SK-N-SH (cell line): ENCODE results near the gene MAPK14. TPM values are rescaled to one million over a fixed set of nuclear protein-coding genes. Genes with fewer than 3 reads are reported as not detected.

Experiments
- CTCF ChIA-PET: fragments of 300-600, 350-600 bp; formaldehyde crosslinking; extraction: SDS; loops from one replicate; lab custom pipeline; 2021; lab: Yijun Ruan, JAX
- POLR2A ChIA-PET: fragments of 350-600 bp; sonication (Branson Sonifier 250); formaldehyde crosslinking; extraction: SDS; loops from one replicate; lab custom pipeline; 2020; ENCODE audit warnings: antibody characterized with exemption, inconsistent platforms; lab: Yijun Ruan, JAX
- DNase-seq: peaks from one replicate; pipeline ENCODE4 v3.0.0; 2012
- H2AFZ ChIP-seq: fragments of 200-600 bp; sonication (generic); 2 replicates; pipeline ENCODE4 v1.8.1; 2016; ENCODE audit warnings: antibody characterized with exemption, mild to moderate bottlenecking, low read depth
- H3F3A ChIP-seq: fragments of 200-600 bp; sonication (generic); replicated peaks from 2 replicates; pipeline ENCODE3; 2016; ENCODE audit warnings: antibody characterized with exemption, mild to moderate bottlenecking; ENCODE audit not compliant: insufficient read depth
- H3K27ac ChIP-seq, 2 experiments: fragments of 200-500 bp in 1 of 2; fragments of 200-600 bp in 1 of 2; sonication (Bioruptor generic) in 1 of 2; sonication (generic), shearing (Covaris generic) in 1 of 2; 2 replicates each; pipeline versions ENCODE4 v1.5.1 to v1.6.1; 2014 to 2016; ENCODE audit warnings: low read depth in 2 of 2, inconsistent platforms in 1 of 2, low read length in 1 of 2, mild to moderate bottlenecking in 1 of 2, mixed read lengths in 1 of 2
- H3K27me3 ChIP-seq: fragments of 200-600 bp; sonication (generic), shearing (Covaris generic); 2 replicates; pipeline ENCODE4 v1.6.1; 2016; ENCODE audit warnings: mixed run types; ENCODE audit not compliant: insufficient read depth
- H3K36me3 ChIP-seq, 2 experiments: fragments of 200-500 bp in 1 of 2; fragments of 200-600 bp in 1 of 2; sonication (Bioruptor generic) in 1 of 2; sonication (generic) in 1 of 2; replicated peaks in 1 of 2; 2 replicates each; pipeline versions ENCODE3 to v1.5.1; 2014 to 2016; ENCODE audit warnings: low read length in 1 of 2, mild to moderate bottlenecking in 1 of 2; ENCODE audit not compliant: insufficient read depth in 2 of 2, control insufficient read depth in 1 of 2
- H3K4me1 ChIP-seq, 2 experiments: fragments of 200-500 bp in 1 of 2; fragments of 200-600 bp in 1 of 2; sonication (Bioruptor generic) in 1 of 2; sonication (generic), shearing (Covaris generic) in 1 of 2; 2 replicates each; pipeline versions ENCODE4 v1.5.1 to v1.6.1; 2014 to 2016; ENCODE audit warnings: low read depth in 1 of 2, low read length in 1 of 2, mixed run types in 1 of 2; ENCODE audit not compliant: insufficient read depth in 2 of 2, control insufficient read depth in 1 of 2
- H3K4me2 ChIP-seq: fragments of 200-600 bp; sonication (generic), shearing (Covaris generic); 2 replicates; pipeline ENCODE4 v1.6.1; 2017; ENCODE audit warnings: mixed run types
- H3K4me3 ChIP-seq, 2 experiments: fragments of 200-500 bp in 1 of 2; fragments of 200-600 bp in 1 of 2; sonication (Bioruptor generic) in 1 of 2; sonication (generic), shearing (Covaris generic) in 1 of 2; 2 replicates each; pipeline versions ENCODE4 v1.5.1 to v1.8.1; 2014 to 2016; ENCODE audit warnings: low read depth in 2 of 2, inconsistent platforms in 1 of 2, low read length in 1 of 2, mild to moderate bottlenecking in 1 of 2, mixed read lengths in 1 of 2, moderate library complexity in 1 of 2
- H3K79me2 ChIP-seq: fragments of 200-600 bp; sonication (generic); 2 replicates; pipeline ENCODE4 v1.8.1; 2017; ENCODE audit warnings: mild to moderate bottlenecking; ENCODE audit not compliant: insufficient read depth
- H3K9ac ChIP-seq: fragments of 200-600 bp; sonication (generic); 2 replicates; pipeline ENCODE4 v1.6.1; 2017; ENCODE audit warnings: mixed run types
- H3K9me2 ChIP-seq: fragments of 200-600 bp; sonication (generic); 2 replicates; pipeline ENCODE4 v1.6.1; 2017; ENCODE audit warnings: mixed run types
- H3K9me3 ChIP-seq: fragments of 200-600 bp; sonication (generic); 2 replicates; pipeline ENCODE4 v1.6.1; 2017; ENCODE audit warnings: mixed run types, mild to moderate bottlenecking, moderate library complexity
- H4K20me1 ChIP-seq: fragments of 200-600 bp; sonication (generic); 2 replicates; pipeline ENCODE4 v1.6.1; 2017; ENCODE audit warnings: mild to moderate bottlenecking, mixed run types; ENCODE audit not compliant: insufficient read depth
- ELF1 ChIP-seq: IDR thresholded peaks from 2 replicates; pipeline ENCODE4 v1.4.0; 2012
- EZH2phosphoT487 ChIP-seq: fragments of 200-600 bp; sonication (generic); IDR thresholded peaks from 2 replicates; pipeline ENCODE4 v1.6.1; 2017; ENCODE audit warnings: low read depth, mixed run types, mild to moderate bottlenecking, antibody characterized with exemption, moderate library complexity, borderline replicate concordance
- GABPA ChIP-seq: IDR thresholded peaks from 2 replicates; pipeline ENCODE4 v1.4.0; 2012; ENCODE audit warnings: low read depth, mild to moderate bottlenecking
- JUND ChIP-seq: IDR thresholded peaks from 2 replicates; pipeline ENCODE4 v1.4.0; 2012
- MAX ChIP-seq: IDR thresholded peaks from 2 replicates; pipeline ENCODE4 v1.4.0; 2012; ENCODE audit warnings: low read depth
- MEF2A ChIP-seq: IDR thresholded peaks from 2 replicates; pipeline ENCODE4 v1.4.0; 2012; ENCODE audit warnings: low read depth, borderline replicate concordance
- NFIC ChIP-seq: IDR thresholded peaks from 2 replicates; pipeline ENCODE4 v1.4.0; 2012; ENCODE audit warnings: borderline replicate concordance
- RAD21 ChIP-seq: IDR thresholded peaks from 2 replicates; pipeline ENCODE4 v1.6.1; 2012; ENCODE audit warnings: mild to moderate bottlenecking, low read length
- RCOR1 ChIP-seq: fragments of 150-350 bp; IDR thresholded peaks from 2 replicates; pipeline ENCODE4 v1.6.1; 2017; ENCODE audit warnings: antibody characterized with exemption, low read length
- RXRA ChIP-seq: IDR thresholded peaks from 2 replicates; pipeline ENCODE4 v1.4.0; 2012; ENCODE audit warnings: low read depth, mild to moderate bottlenecking, borderline replicate concordance
- SMC3 ChIP-seq: IDR thresholded peaks from 2 replicates; pipeline ENCODE4 v1.6.1; 2012; ENCODE audit warnings: low read depth, low read length, improper control_type of control experiment
- TEAD4 ChIP-seq: IDR thresholded peaks from 2 replicates; pipeline ENCODE4 v1.4.0; 2012; ENCODE audit warnings: mild to moderate bottlenecking, borderline replicate concordance; ENCODE audit not compliant: insufficient read depth
- WGBS: methylation state at CpG from one replicate; pipeline ENCODE4 v1.1.6; 2017; ENCODE audit warnings: low lambda C conversion rate; 5-methylcytosine and 5-hydroxymethylcytosine counted together
- polyA plus RNA-seq, 3 experiments: library from polyadenylated mRNA; depleted of rRNA; stranded (reverse); fragments of >200 nt; gene quantifications; 2 replicates each; pipeline ENCODE4 v1.2.3, GENCODE V29; 2012
- TF ChIP-seq, protein P1 (sequence below): fragments of 200-600 bp; sonication (generic); IDR thresholded peaks from 2 replicates; pipeline ENCODE4 v1.6.1; 2017; ENCODE audit warnings: antibody characterized with exemption, mild to moderate bottlenecking, moderate library complexity
- TF ChIP-seq, protein P2 (sequence below): IDR thresholded peaks from 2 replicates; pipeline ENCODE4; 2012
- TF ChIP-seq, protein P3 (sequence below): IDR thresholded peaks from 2 replicates; pipeline ENCODE4 v1.6.1; 2012; ENCODE audit warnings: mild to moderate bottlenecking, low read depth, low read length, moderate library complexity

MAPK14 gene
- polyA plus RNA-seq, 1 of the 3 experiments (the other 2 are of a cell fraction): 19.8 TPM

GRCh38 chr6:36133912-36134311 is 106.3 kb downstream of the MAPK14 start:
- H3K27ac ChIP-seq: no peak overlapping the region
- peaks cover 17 to 50% of the 10 kb centered on the region in 2 experiments for H3K4me1 ChIP-seq
- no peaks in the 10 kb centered on the region for H3K9me3 ChIP-seq
- no peak overlapping the region for H2AFZ ChIP-seq
- ChIA-PET POLR2A (no interaction called here), CTCF (interaction anchor here (0.6 to 1.2 kb wide), 4 partner anchors 10 to 107 kb away, joined by 3 to 6 read pairs (median 4); partner anchors contain the start of gene MAPK14)
- no peaks in the 10 kb centered on the region for H3K27me3 ChIP-seq
- H3K9me2 ChIP-seq: no peaks in the 10 kb centered on the region
- H3K4me3 ChIP-seq: no peak overlapping the region
- H3K9ac ChIP-seq: no peak overlapping the region
- H3K4me2 ChIP-seq: no peak overlapping the region
- H3K36me3 ChIP-seq: no peaks in the 10 kb centered on the region
- DNase-seq: no peak
- H3K79me2 ChIP-seq: no peaks in the 10 kb centered on the region
- H3F3A ChIP-seq: no peaks in the 10 kb centered on the region
- 92% methylated on average over 4 of the region's 4 CpGs for WGBS
- no peak for TF ChIP-seq RCOR1
- TF ChIP-seq EZH2phosphoT487: no peak
- TF ChIP-seq, protein P1, sequence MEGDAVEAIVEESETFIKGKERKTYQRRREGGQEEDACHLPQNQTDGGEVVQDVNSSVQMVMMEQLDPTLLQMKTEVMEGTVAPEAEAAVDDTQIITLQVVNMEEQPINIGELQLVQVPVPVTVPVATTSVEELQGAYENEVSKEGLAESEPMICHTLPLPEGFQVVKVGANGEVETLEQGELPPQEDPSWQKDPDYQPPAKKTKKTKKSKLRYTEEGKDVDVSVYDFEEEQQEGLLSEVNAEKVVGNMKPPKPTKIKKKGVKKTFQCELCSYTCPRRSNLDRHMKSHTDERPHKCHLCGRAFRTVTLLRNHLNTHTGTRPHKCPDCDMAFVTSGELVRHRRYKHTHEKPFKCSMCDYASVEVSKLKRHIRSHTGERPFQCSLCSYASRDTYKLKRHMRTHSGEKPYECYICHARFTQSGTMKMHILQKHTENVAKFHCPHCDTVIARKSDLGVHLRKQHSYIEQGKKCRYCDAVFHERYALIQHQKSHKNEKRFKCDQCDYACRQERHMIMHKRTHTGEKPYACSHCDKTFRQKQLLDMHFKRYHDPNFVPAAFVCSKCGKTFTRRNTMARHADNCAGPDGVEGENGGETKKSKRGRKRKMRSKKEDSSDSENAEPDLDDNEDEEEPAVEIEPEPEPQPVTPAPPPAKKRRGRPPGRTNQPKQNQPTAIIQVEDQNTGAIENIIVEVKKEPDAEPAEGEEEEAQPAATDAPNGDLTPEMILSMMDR: no peak
- TF ChIP-seq, protein P2, sequence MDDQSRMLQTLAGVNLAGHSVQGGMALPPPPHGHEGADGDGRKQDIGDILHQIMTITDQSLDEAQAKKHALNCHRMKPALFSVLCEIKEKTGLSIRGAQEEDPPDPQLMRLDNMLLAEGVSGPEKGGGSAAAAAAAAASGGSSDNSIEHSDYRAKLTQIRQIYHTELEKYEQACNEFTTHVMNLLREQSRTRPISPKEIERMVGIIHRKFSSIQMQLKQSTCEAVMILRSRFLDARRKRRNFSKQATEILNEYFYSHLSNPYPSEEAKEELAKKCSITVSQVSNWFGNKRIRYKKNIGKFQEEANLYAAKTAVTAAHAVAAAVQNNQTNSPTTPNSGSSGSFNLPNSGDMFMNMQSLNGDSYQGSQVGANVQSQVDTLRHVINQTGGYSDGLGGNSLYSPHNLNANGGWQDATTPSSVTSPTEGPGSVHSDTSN: no peak
- TF ChIP-seq MAX: no peak
- TF ChIP-seq, protein P3, sequence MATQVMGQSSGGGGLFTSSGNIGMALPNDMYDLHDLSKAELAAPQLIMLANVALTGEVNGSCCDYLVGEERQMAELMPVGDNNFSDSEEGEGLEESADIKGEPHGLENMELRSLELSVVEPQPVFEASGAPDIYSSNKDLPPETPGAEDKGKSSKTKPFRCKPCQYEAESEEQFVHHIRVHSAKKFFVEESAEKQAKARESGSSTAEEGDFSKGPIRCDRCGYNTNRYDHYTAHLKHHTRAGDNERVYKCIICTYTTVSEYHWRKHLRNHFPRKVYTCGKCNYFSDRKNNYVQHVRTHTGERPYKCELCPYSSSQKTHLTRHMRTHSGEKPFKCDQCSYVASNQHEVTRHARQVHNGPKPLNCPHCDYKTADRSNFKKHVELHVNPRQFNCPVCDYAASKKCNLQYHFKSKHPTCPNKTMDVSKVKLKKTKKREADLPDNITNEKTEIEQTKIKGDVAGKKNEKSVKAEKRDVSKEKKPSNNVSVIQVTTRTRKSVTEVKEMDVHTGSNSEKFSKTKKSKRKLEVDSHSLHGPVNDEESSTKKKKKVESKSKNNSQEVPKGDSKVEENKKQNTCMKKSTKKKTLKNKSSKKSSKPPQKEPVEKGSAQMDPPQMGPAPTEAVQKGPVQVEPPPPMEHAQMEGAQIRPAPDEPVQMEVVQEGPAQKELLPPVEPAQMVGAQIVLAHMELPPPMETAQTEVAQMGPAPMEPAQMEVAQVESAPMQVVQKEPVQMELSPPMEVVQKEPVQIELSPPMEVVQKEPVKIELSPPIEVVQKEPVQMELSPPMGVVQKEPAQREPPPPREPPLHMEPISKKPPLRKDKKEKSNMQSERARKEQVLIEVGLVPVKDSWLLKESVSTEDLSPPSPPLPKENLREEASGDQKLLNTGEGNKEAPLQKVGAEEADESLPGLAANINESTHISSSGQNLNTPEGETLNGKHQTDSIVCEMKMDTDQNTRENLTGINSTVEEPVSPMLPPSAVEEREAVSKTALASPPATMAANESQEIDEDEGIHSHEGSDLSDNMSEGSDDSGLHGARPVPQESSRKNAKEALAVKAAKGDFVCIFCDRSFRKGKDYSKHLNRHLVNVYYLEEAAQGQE: no peak
- no peak for TF ChIP-seq JUND
- TF ChIP-seq NFIC: no peak
- TF ChIP-seq MEF2A: no peak
- TF ChIP-seq RAD21: no peak
- TF ChIP-seq SMC3: no peak
- no peak for TF ChIP-seq RXRA
- TF ChIP-seq GABPA: no peak
- no peak for TF ChIP-seq ELF1
- no peak for TF ChIP-seq TEAD4
- no peaks in the 10 kb centered on the region for H4K20me1 ChIP-seq
